Breast epithelium (tissue), 4 donors: Measurements from ENCODE around the gene KIF5B. TPM values are rescaled to one million over a fixed set of nuclear protein-coding genes. Genes with fewer than 3 reads are reported as not detected.
"Not testable (repeated sequence)": the region's sequence is repeated elsewhere in the genome, so short reads cannot be mapped to it uniquely, and the experiment has no call there.

Source experiments
- DNase-seq, 2 donors: peaks; one replicate each; pipeline ENCODE4 v3.0.0-alpha.2; 2019; ENCODE audit warnings: low spot score in 2 of 2
- H3K27ac ChIP-seq, 2 donors: fragments of 200-600 bp; sonication (generic) in 1 of 2; one replicate each; pipeline ENCODE4 v1.5.1; 2016 to 2019; ENCODE audit warnings: mild to moderate bottlenecking in 1 of 2
- H3K27me3 ChIP-seq, 2 donors: fragments of 200-600 bp; sonication (generic) in 1 of 2; one replicate each; pipeline versions ENCODE4 v1.5.1 to v1.6.0; 2017 to 2019; ENCODE audit warnings: control low read depth in 1 of 2, mild to moderate bottlenecking in 1 of 2
- H3K36me3 ChIP-seq: fragments of 200-600 bp; one replicate; pipeline ENCODE4 v1.5.1; 2019
- H3K4me1 ChIP-seq, 2 donors: fragments of 200-600 bp; sonication (generic); one replicate each; pipeline ENCODE4 v1.5.1; 2016 to 2019; ENCODE audit warnings: control low read depth in 1 of 2
- H3K4me3 ChIP-seq, 3 donors: fragments of 200-600 bp; sonication (generic); 1 replicate in 2 of 3; 2 replicates in 1 of 3; pipeline ENCODE4 v1.5.1; 2016 to 2019; ENCODE audit warnings: mild to moderate bottlenecking in 3 of 3, moderate library complexity in 2 of 3
- H3K9me3 ChIP-seq, 2 donors: fragments of 200-600 bp; sonication (generic) in 1 of 2; one replicate each; pipeline ENCODE4 v1.5.1; 2016 to 2019; ENCODE audit warnings: control low read depth in 1 of 2
- POLR2A ChIP-seq: fragments of 450-650 bp; IDR thresholded peaks from one replicate; pipeline ENCODE4 v1.6.1; 2016; ENCODE audit warnings: antibody characterized with exemption, mild to moderate bottlenecking, moderate library complexity
- POLR2AphosphoS5 ChIP-seq, 3 donors: sonication (generic); formaldehyde crosslinking; IDR thresholded peaks; one replicate each; pipeline ENCODE4 v1.6.1; 2017; ENCODE audit warnings: antibody characterized with exemption in 3 of 3
- intact Hi-C: fragments of 100-400 bp; cut with DNase I; formaldehyde crosslinking; loops from one replicate; pipeline ENCODE4 v1.15.1; 2023; ENCODE audit warnings: low total_unique reads
- total RNA-seq, 3 donors: library from RNA; depleted of rRNA; stranded (reverse); fragments of >200 nt; gene quantifications; one replicate each; pipeline ENCODE4 v1.1.0, GENCODE V29; 2016
- TF ChIP-seq, protein P1 (sequence below), 3 donors: fragments of 450-650 bp; IDR thresholded peaks; one replicate each; pipeline ENCODE4 v1.5.1; 2016 to 2017; ENCODE audit warnings: antibody characterized with exemption in 3 of 3, mild to moderate bottlenecking in 3 of 3, moderate library complexity in 3 of 3

KIF5B gene
- total RNA-seq, 3 donors from 2014 or later: 104 to 115 (median 108) TPM

DNA sequence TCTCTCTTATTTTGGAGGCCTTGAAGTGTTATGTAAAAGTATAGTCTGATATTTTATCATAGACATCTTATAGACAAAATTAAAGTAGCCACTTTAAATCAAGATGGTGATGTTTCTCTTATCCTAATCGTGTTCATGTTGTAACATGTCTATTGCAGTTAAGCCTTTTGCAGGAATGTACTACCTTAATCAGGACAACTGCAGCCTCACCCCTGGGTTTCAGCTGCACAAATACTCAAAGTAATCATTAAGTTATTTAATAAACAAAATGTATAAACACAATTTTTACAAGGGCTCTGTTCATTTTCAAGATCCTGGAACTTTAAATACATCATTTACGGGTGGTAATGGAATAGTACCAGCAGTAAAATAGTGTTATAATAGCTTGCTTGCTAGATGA, 14.4 kb upstream of the KIF5B start:
- H3K9me3 ChIP-seq: no peaks in the 10 kb centered on the region
- no peaks in the 10 kb centered on the region for H3K4me1 ChIP-seq
- H3K27me3 ChIP-seq: no peaks in the 10 kb centered on the region
- intact Hi-C loops: no loop called here
- DNase-seq: no peak
- H3K4me3 ChIP-seq: no peak overlapping the region
- no peak overlapping the region for H3K27ac ChIP-seq
- no peaks in the 10 kb centered on the region for H3K36me3 ChIP-seq
- TF ChIP-seq, protein P1, sequence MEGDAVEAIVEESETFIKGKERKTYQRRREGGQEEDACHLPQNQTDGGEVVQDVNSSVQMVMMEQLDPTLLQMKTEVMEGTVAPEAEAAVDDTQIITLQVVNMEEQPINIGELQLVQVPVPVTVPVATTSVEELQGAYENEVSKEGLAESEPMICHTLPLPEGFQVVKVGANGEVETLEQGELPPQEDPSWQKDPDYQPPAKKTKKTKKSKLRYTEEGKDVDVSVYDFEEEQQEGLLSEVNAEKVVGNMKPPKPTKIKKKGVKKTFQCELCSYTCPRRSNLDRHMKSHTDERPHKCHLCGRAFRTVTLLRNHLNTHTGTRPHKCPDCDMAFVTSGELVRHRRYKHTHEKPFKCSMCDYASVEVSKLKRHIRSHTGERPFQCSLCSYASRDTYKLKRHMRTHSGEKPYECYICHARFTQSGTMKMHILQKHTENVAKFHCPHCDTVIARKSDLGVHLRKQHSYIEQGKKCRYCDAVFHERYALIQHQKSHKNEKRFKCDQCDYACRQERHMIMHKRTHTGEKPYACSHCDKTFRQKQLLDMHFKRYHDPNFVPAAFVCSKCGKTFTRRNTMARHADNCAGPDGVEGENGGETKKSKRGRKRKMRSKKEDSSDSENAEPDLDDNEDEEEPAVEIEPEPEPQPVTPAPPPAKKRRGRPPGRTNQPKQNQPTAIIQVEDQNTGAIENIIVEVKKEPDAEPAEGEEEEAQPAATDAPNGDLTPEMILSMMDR (IDR thresholded peaks at IDR 0.05): no peak
- TF ChIP-seq POLR2A: no peak
- TF ChIP-seq POLR2AphosphoS5 (IDR thresholded peaks at IDR 0.05): no peak

DNA sequence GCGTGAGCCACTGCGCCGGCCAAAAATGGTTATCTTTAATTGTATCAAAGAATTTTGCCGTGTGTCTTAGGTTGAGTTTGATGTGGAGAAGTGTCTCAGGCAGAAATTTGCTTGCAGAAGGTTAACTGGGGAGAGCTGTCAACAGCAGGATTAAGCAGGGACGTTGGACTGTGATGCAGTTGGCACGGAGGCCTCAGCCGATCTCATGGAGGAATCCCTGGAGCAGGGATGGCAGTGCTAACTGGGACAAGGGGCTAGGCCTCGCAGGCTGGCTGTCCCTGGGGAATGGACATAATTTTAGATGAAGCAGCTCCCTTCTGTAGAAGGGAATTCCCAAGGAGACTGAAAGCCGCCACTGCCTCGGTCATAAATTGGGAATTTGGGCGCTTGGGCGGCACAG, 12.3 kb upstream of the KIF5B start:
- Histone ChIP-seq H3K27ac (no peak overlapping the region), H3K9me3 (no peaks in the 10 kb centered on the region), H3K27me3 (no peaks in the 10 kb centered on the region), H3K36me3 (no peaks in the 10 kb centered on the region), H3K4me3 (no peak overlapping the region), H3K4me1 (no peaks in the 10 kb centered on the region)
- no peak for TF ChIP-seq POLR2AphosphoS5 (IDR thresholded peaks at IDR 0.05)
- TF ChIP-seq, protein P1 (IDR thresholded peaks at IDR 0.05): no peak
- no peak for TF ChIP-seq POLR2A
- DNase-seq: no peak
- intact Hi-C loops: no loop called here

DNA sequence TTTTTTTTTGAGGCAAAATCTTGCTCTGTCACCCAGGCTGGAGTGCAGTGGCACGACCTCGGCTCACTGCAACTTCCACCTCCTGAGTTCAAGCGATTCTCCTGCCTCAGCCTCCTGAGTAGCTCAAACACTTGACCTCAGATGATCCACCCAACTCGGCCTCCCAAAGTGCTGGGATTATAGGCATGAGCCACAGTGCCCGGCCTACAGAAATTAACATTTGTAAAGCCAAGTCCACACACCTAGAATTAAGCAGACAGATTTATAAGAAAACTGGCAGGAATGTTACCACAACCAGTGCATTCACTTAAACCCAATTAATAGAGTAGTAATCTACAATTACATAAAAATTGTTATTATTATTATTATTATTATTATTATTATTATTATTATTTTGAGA, 11.7 kb upstream of the KIF5B start:
- H3K4me1 ChIP-seq, intact Hi-C loops, H3K36me3 ChIP-seq, H3K27me3 ChIP-seq, H3K27ac ChIP-seq, H3K9me3 ChIP-seq, H3K4me3 ChIP-seq, DNase-seq: not testable (repeated sequence)

DNA sequence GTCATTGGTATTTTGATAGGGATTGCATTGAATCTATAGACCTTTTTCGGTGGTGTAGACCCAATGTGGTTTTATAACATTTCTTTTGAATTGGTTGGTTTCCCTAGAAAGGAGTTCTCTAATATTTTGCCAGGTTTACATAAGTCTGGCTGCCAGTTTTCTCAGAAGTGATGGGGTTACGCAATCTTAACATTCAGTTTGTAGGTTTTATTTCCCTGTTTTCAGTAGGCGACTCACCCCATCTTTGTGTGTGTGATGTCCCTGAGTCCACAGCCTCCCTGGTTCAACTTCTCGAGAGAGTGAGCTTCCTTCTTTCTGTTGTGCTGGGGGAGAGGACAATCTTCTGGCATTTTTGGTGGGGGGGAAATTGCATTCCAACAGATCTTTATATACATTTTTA, 9.6 kb upstream of the KIF5B start:
- intact Hi-C loops: no loop called here
- Histone ChIP-seq H3K9me3 (no peaks in the 10 kb centered on the region), H3K27ac (no peak overlapping the region), H3K4me3 (no peak overlapping the region), H3K4me1 (no peaks in the 10 kb centered on the region), H3K27me3 (no peaks in the 10 kb centered on the region), H3K36me3 (no peaks in the 10 kb centered on the region)
- TF ChIP-seq, protein P1 (IDR thresholded peaks at IDR 0.05): no peak
- no peak for DNase-seq

DNA sequence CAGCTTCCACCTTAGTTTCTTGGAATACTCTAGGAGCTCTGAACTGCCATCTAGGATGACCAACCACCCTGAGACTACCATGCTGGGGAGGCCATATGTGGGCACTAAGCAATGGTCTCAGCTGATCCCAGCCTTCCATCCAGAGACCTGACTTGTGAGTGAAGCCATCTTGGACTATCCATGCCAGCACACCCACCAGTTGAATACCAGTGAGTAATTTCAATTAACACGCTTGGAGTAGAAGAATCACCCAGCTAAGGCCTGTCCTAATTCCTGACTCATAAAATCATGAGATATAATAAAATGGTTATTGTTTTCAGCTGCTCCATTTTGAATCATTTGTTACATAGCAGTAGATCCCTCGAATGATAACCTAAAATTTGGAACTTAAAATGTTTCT, 5.2 kb upstream of the KIF5B start:
- intact Hi-C loops: no loop called here
- Histone ChIP-seq H3K4me3 (no peak overlapping the region), H3K9me3 (no peaks in the 10 kb centered on the region), H3K36me3 (no peaks in the 10 kb centered on the region), H3K4me1 (no peaks in the 10 kb centered on the region), H3K27me3 (no peaks in the 10 kb centered on the region), H3K27ac (no peak overlapping the region)
- no peak for DNase-seq
- TF ChIP-seq, protein P1 (IDR thresholded peaks at IDR 0.05): no peak
- TF ChIP-seq POLR2A: no peak
- TF ChIP-seq POLR2AphosphoS5 (IDR thresholded peaks at IDR 0.05): no peak

DNA sequence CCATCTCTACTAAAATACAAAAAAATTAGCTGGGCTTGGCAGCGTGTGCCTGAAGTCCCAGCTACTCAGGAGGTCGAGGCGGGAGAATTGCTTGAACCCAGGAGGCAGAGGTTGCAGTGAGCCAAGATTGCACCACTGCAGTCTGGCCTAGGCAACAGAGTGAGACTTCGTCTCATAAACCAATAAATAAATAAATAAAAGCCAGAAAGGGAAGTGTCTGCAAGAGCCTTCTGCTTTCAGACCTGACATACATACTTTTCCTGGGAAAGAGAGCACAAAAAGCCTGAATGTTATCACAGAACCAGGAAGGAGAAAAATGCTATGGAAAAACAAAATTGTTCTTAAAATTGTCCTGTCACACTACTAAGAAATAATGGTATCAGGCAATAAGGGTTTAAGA, 4.1 kb upstream of the KIF5B start:
- intact Hi-C loops: no loop called here
- no peaks in the 10 kb centered on the region for H3K27me3 ChIP-seq

More for the DNA sequence above, 4.1 kb upstream of the KIF5B start:
- no peak for DNase-seq
- TF ChIP-seq POLR2AphosphoS5 (IDR thresholded peaks at IDR 0.05): no peak
- TF ChIP-seq, protein P1 (IDR thresholded peaks at IDR 0.05): no peak
- TF ChIP-seq POLR2A: no peak
- H3K36me3 ChIP-seq: no peaks in the 10 kb centered on the region
- H3K4me3 ChIP-seq: no peak overlapping the region
- H3K4me1 ChIP-seq: no peaks in the 10 kb centered on the region
- no peaks in the 10 kb centered on the region for H3K9me3 ChIP-seq
- no peak overlapping the region for H3K27ac ChIP-seq
